Measurements from ENCODE around the gene TTC7B.

GRCh38 chr14:90782892-90783291 lies 33.3 kb downstream of the TTC7B start:
- no peak for TF ChIP-seq CTCF (IDR thresholded peaks at IDR 0.05)
- no peak for TF ChIP-seq POLR2A (IDR thresholded peaks at IDR 0.05)
- TF ChIP-seq POLR2AphosphoS5 (IDR thresholded peaks at IDR 0.05), result no peak
